AG04450 (cell line): ENCODE results near the gene EPAS1. TPM values are rescaled to one million over a fixed set of nuclear protein-coding genes. Genes with fewer than 3 reads are reported as not detected.

Experiments used
- CTCF ChIA-PET: fragments of 300-600, 350-600 bp; formaldehyde crosslinking; extraction: SDS; loops from one replicate; lab custom pipeline; 2022; ENCODE audit warnings: antibody characterized with exemption, inconsistent platforms; lab: Charles Lee
- POLR2A ChIA-PET: fragments of 350-600 bp; formaldehyde crosslinking; extraction: SDS; loops from one replicate; lab custom pipeline; 2021; ENCODE audit warnings: antibody characterized with exemption, inconsistent platforms; lab: Yijun Ruan, JAX
- DNase-seq: peaks from one replicate; pipeline ENCODE4 v3.0.0-alpha.2; 2011; ENCODE audit warnings: low read depth, low spot score
- H3K27ac ChIP-seq: one replicate; pipeline ENCODE4 v1.5.1; 2012; ENCODE audit warnings: low read depth, low read length, control low read depth
- H3K27me3 ChIP-seq: one replicate; pipeline ENCODE4 v1.6.0; 2012; ENCODE audit warnings: low read length; ENCODE audit not compliant: control insufficient read depth, insufficient read depth
- H3K4me3 ChIP-seq: 2 replicates; pipeline ENCODE4 v1.5.1; 2011; ENCODE audit warnings: mild to moderate bottlenecking, low read depth, low read length, control low read depth
- H3K9me3 ChIP-seq: 2 replicates; pipeline ENCODE4 v1.5.1; 2012; ENCODE audit warnings: low read length; ENCODE audit not compliant: control insufficient read depth, insufficient read depth
- polyA plus RNA-seq: library from polyadenylated mRNA; depleted of rRNA; stranded (reverse); fragments of >200 nt; gene quantifications from 2 replicates; pipeline ENCODE4 v1.2.3, GENCODE V29; 2011
- TF ChIP-seq, protein P1 (sequence below): IDR thresholded peaks from 2 replicates; pipeline ENCODE4 v1.5.1; 2011; ENCODE audit warnings: low read depth, low read length, control low read depth, inconsistent platforms

The EPAS1 gene
- polyA plus RNA-seq, 1 experiment: 506 TPM

DNA sequence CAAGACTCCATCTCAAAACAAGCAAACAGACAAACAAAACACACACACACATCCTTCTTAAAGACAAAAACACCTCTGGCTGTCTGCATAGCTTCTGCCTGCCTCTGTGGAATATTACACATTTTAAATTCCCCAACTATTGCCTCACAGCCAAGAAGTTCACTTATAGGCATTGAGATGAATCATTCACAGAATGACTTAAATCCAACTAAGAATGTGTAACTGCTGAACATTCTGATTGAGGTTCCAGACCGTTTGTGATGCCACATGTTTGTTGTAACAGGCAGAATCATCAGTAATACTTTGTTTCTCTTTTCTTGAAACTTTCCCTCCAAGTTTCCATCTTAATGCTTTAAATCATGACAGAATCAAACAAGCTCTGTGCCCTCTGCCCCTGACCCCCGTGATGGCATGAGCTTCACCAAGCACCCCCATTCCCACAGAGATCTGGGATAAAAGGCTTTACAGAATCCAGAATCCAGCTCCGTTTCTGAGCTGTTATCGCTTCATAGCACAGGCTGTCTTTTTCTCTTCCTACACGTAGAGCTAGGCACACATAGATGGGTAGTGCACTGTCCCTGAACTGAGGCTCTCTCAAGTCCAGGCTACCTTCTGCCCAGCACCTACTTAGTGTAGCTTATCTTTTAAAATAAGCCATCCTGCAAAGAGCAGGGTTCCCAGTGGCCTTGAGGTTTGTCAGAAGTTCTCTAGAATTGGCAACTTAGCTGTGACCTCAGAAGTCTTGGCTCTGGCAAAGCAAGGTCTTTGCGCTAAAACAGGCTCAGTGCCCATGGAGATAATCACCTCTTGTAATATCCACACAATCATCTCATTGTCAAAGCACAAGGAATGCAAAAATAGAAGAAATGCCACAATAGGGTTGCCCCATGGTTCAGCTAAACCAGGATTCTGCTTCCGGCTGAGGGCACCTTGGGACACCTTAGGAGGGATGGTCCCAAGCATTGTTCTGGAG is 32.9 kb downstream of the EPAS1 start:
- Histone ChIP-seq H3K4me3 (peak overlapping the region; percentile 13; the same call in 1 of the 2 replicates), H3K27ac (peak overlapping the region; percentile 90), H3K9me3 (no peaks in the 10 kb centered on the region; the same call in 1 of the 2 replicates), H3K27me3 (no peaks in the 10 kb centered on the region)
- POLR2A ChIA-PET: interaction anchor here (0.5 to 1.3 kb wide), 4 partner anchors 10 to 314 kb away, joined by 3 to 6 read pairs (median 4); partner anchors contain the start of gene EPAS1
- CTCF ChIA-PET: interaction anchor here (0.5 to 1.3 kb wide), 3 partner anchors 27 to 267 kb away, joined by 4 to 5 read pairs (median 4); no protein-coding TSS in a partner anchor
- TF ChIP-seq, protein P1, sequence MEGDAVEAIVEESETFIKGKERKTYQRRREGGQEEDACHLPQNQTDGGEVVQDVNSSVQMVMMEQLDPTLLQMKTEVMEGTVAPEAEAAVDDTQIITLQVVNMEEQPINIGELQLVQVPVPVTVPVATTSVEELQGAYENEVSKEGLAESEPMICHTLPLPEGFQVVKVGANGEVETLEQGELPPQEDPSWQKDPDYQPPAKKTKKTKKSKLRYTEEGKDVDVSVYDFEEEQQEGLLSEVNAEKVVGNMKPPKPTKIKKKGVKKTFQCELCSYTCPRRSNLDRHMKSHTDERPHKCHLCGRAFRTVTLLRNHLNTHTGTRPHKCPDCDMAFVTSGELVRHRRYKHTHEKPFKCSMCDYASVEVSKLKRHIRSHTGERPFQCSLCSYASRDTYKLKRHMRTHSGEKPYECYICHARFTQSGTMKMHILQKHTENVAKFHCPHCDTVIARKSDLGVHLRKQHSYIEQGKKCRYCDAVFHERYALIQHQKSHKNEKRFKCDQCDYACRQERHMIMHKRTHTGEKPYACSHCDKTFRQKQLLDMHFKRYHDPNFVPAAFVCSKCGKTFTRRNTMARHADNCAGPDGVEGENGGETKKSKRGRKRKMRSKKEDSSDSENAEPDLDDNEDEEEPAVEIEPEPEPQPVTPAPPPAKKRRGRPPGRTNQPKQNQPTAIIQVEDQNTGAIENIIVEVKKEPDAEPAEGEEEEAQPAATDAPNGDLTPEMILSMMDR: no peak
- DNase-seq: peak; percentile 73

- CTCF ChIA-PET: interaction anchor here (1.2 kb wide), 1 partner anchor 268 kb away, joined by 5 read pairs; no protein-coding TSS in a partner anchor
- DNase-seq: no peak
- Histone ChIP-seq H3K9me3 (no peaks in the 10 kb centered on the region; the same call in 1 of the 2 replicates), H3K4me3 (no peak overlapping the region), H3K27me3 (no peaks in the 10 kb centered on the region), H3K27ac (peak overlapping the region; percentile 55)
- TF ChIP-seq, protein P1: no peak
- POLR2A ChIA-PET: no interaction called here
Observed at GRCh38 chr2:46331109-46331766, 34.0 kb downstream of the EPAS1 start.

GRCh38 chr2:46332686-46333281 is 35.6 kb downstream of the EPAS1 start:
- no peak for DNase-seq
- CTCF ChIA-PET: interaction anchor here (0.6 to 2.0 kb wide), 2 partner anchors 21 to 270 kb away, joined by 3 to 9 read pairs; no protein-coding TSS in a partner anchor

DNA sequence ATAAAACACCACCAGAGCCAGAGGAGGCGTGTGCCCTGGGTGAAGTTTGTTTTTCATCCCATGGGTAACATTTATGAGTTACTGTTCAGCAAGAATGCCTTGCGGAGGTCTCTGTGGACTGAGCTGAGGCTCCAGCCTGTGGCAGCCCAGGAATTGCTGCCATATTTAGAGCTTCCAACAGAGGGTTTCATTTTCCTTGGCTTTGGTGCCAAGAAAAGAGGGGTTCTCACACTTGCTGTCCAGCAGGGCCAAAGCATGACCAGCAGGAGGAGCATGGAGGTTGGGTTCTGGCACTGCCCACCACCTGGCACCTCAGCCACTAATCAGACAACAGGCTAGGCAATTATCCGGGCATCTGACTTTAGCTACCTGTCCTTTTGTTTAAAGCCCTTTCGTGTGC is 36.7 kb downstream of the EPAS1 start:
- DNase-seq: no peak
- TF ChIP-seq, protein P1: peak; percentile 34; the same call in 1 of the 2 replicates
- ChIA-PET CTCF (interaction anchor here (0.6 to 2.0 kb wide), 3 partner anchors 271 to 333 kb away, joined by 4 to 9 read pairs (median 4); no protein-coding TSS in a partner anchor), POLR2A (interaction anchor here (3.4 kb wide), 1 partner anchor 37 kb away, joined by 12 read pairs; the partner anchor contains the start of gene EPAS1)
- H3K9me3 ChIP-seq: no peaks in the 10 kb centered on the region; the same call in 1 of the 2 replicates
- no peaks in the 10 kb centered on the region for H3K27me3 ChIP-seq
- no peak overlapping the region for H3K4me3 ChIP-seq
- H3K27ac ChIP-seq: peak overlapping the region; percentile 99

More at GRCh38 chr2:46332686-46333281, 35.6 kb downstream of the EPAS1 start:
- Histone ChIP-seq H3K9me3 (no peaks in the 10 kb centered on the region; the same call in 1 of the 2 replicates), H3K27me3 (no peaks in the 10 kb centered on the region), H3K27ac (peak overlapping the region; percentile 31), H3K4me3 (no peak overlapping the region)
- TF ChIP-seq, protein P1: no peak
- POLR2A ChIA-PET: interaction anchor here (0.7 to 3.4 kb wide), 2 partner anchors 36 to 168 kb away, joined by 4 to 12 read pairs; partner anchors contain the start of gene EPAS1
